Measurements from ENCODE around the gene GPR161. TPM values are rescaled to one million over a fixed set of nuclear protein-coding genes. Genes with fewer than 3 reads are reported as not detected.

GPR161 gene
- total RNA-seq, 1 experiment from 2014 or later = 1.2 TPM

Other genes starting within 250 kb of the GPR161 start
- gene ADCY10, start 222.8 kb downstream of the GPR161 start, total RNA-seq (2014; rRNA removed; shearing (Covaris generic); ENCODE audit: low replicate concordance) = 0.14 TPM in 1 of 2 replicates, not detected in the other
- 80.0 and 84.6 TPM in 2 replicates for gene DCAF6, start 200.2 kb downstream of the GPR161 start, total RNA-seq (2014; rRNA removed; shearing (Covaris generic); ENCODE audit: low replicate concordance)
- gene MPC2, start 199.9 kb downstream of the GPR161 start, total RNA-seq (2014; rRNA removed; shearing (Covaris generic); ENCODE audit: low replicate concordance) = 44.7 and 68.2 TPM in 2 replicates
- 43.9 and 53.8 TPM in 2 replicates for gene TIPRL, start 42.0 kb upstream of the GPR161 start, total RNA-seq (2014; rRNA removed; shearing (Covaris generic); ENCODE audit: low replicate concordance)
- gene SFT2D2, start 89.1 kb upstream of the GPR161 start, total RNA-seq (2014; rRNA removed; shearing (Covaris generic); ENCODE audit: low replicate concordance) = 20.3 and 41.1 TPM in 2 replicates
- gene TBX19, start 143.9 kb upstream of the GPR161 start, total RNA-seq (2014; rRNA removed; shearing (Covaris generic); ENCODE audit: low replicate concordance) = 1.1 and 4.1 TPM in 2 replicates

All from Karpas-422 (cell line).